IgD-negative memory B cell (primary cell): ENCODE data around the gene ORAI3. TPM values are rescaled to one million over a fixed set of nuclear protein-coding genes. Genes with fewer than 3 reads are reported as not detected.

ENCODE experiments used
- H3K27ac Mint-ChIP-seq, 3 donors: one replicate each; pipeline ENCODE4 v1.8.0; 2020 to 2022; ENCODE audit warnings: mild to moderate bottlenecking in 3 of 3, mixed read lengths in 3 of 3, moderate library complexity in 1 of 3
- H3K27me3 Mint-ChIP-seq: one replicate; pipeline ENCODE4 v1.8.0; 2021; ENCODE audit warnings: mixed read lengths
- H3K36me3 Mint-ChIP-seq: one replicate; pipeline ENCODE4 v1.8.0; 2020; ENCODE audit warnings: mild to moderate bottlenecking, mixed read lengths
- H3K4me1 Mint-ChIP-seq, 3 donors: one replicate each; pipeline ENCODE4 v1.8.0; 2020 to 2022; ENCODE audit warnings: mixed read lengths in 3 of 3, mild to moderate bottlenecking in 1 of 3
- H3K4me3 Mint-ChIP-seq, 4 donors: one replicate each; pipeline ENCODE4 v1.8.0; 2020 to 2022; ENCODE audit warnings: mild to moderate bottlenecking in 4 of 4, mixed read lengths in 4 of 4, moderate library complexity in 3 of 4
- H3K9me3 Mint-ChIP-seq, 3 donors: one replicate each; pipeline ENCODE4 v1.8.0; 2020 to 2021; ENCODE audit warnings: mixed read lengths in 3 of 3, mild to moderate bottlenecking in 1 of 3
- polyA plus RNA-seq: library from polyadenylated mRNA; unstranded; fragments of 300-500 nt; fragmentation: Illumina TruSeq; gene quantifications from one replicate; pipeline ENCODE4 v1.2.3, GENCODE V29; 2021

ORAI3 gene
- polyA plus RNA-seq, 1 donor from 2014 or later = 68.8 TPM

GRCh38 chr16:30920891-30921290 lies 28.0 kb upstream of the ORAI3 start:
- Mint-ChIP-seq H3K27me3 (no peaks in the 10 kb centered on the region), H3K36me3 (no peaks in the 10 kb centered on the region), H3K27ac (peak overlapping the region; percentile 46 to 92 (median 89)), H3K4me1 (peaks cover 0 to 10% (median 7%) of the 10 kb centered on the region in 3 donors), H3K4me3 (peak overlapping the region; percentile 68 to 100 (median 96)), H3K9me3 (peaks cover 0 to 1% (median 0%) of the 10 kb centered on the region in 3 donors)

GRCh38 chr16:30921459-30921747 lies 27.5 kb upstream of the ORAI3 start:
- Mint-ChIP-seq H3K4me3 (peak overlapping the region; percentile 92 to 100 (median 100)), H3K4me1 (peaks cover 0 to 10% (median 8%) of the 10 kb centered on the region in 3 donors), H3K27ac (peak overlapping the region; percentile 92 to 100 (median 99)), H3K27me3 (no peaks in the 10 kb centered on the region), H3K36me3 (no peaks in the 10 kb centered on the region), H3K9me3 (peaks cover 0 to 1% (median 0%) of the 10 kb centered on the region in 3 donors)

- peaks cover 0 to 1% (median 0%) of the 10 kb centered on the region in 3 donors for H3K9me3 Mint-ChIP-seq
- peak overlapping the region; percentile 92 to 100 (median 99) for H3K27ac Mint-ChIP-seq
- no peaks in the 10 kb centered on the region for H3K36me3 Mint-ChIP-seq
- peaks cover 0 to 10% (median 8%) of the 10 kb centered on the region in 3 donors for H3K4me1 Mint-ChIP-seq
- peak overlapping the region; percentile 92 to 100 (median 100) for H3K4me3 Mint-ChIP-seq
- H3K27me3 Mint-ChIP-seq = no peaks in the 10 kb centered on the region
Observed at GRCh38 chr16:30921748-30922419, 27.0 kb upstream of the ORAI3 start.

GRCh38 chr16:30922420-30922959 lies 26.4 kb upstream of the ORAI3 start:
- peaks cover 0 to 8% (median 8%) of the 10 kb centered on the region in 3 donors for H3K4me1 Mint-ChIP-seq
- no peaks in the 10 kb centered on the region for H3K36me3 Mint-ChIP-seq
- H3K27ac Mint-ChIP-seq = peak overlapping the region; percentile 92 to 100 (median 99)
- H3K4me3 Mint-ChIP-seq = peak overlapping the region; percentile 92 to 100 (median 100)
- no peaks in the 10 kb centered on the region for H3K27me3 Mint-ChIP-seq
- peaks cover 0 to 1% (median 0%) of the 10 kb centered on the region in 3 donors for H3K9me3 Mint-ChIP-seq

- peaks cover 0 to 8% (median 7%) of the 10 kb centered on the region in 3 donors for H3K4me1 Mint-ChIP-seq
- peak overlapping the region; percentile 92 to 100 (median 100) for H3K4me3 Mint-ChIP-seq
- no peaks in the 10 kb centered on the region for H3K27me3 Mint-ChIP-seq
- H3K27ac Mint-ChIP-seq = peak overlapping the region; percentile 92 to 100 (median 99)
- no peaks in the 10 kb centered on the region for H3K36me3 Mint-ChIP-seq
- H3K9me3 Mint-ChIP-seq = peaks cover 0 to 1% (median 0%) of the 10 kb centered on the region in 3 donors
Observed at GRCh38 chr16:30922960-30923535, 25.8 kb upstream of the ORAI3 start.

- Mint-ChIP-seq H3K9me3 (peaks cover 0 to 1% (median 0%) of the 10 kb centered on the region in 3 donors), H3K27me3 (no peaks in the 10 kb centered on the region), H3K36me3 (no peaks in the 10 kb centered on the region), H3K4me3 (peak within 1 kb of the TSS; percentile 92 to 100 (median 100)), H3K27ac (peak within 1 kb of the TSS; percentile 92 to 100 (median 99)), H3K4me1 (peaks cover 0 to 8% (median 7%) of the 10 kb centered on the region in 3 donors)
Observed at GRCh38 chr16:30923554-30924075, 25.3 kb upstream of the ORAI3 start, which contains the start of gene FBXL19. Gene FBXL19, plus strand, starts transcription at chr16:30923572. Its CDS starts 2,183 bp downstream, at chr16:30925755.

GRCh38 chr16:30924076-30924912 lies 24.6 kb upstream of the ORAI3 start:
- Mint-ChIP-seq H3K36me3 (no peaks in the 10 kb centered on the region), H3K9me3 (peaks cover 0 to 1% (median 0%) of the 10 kb centered on the region in 3 donors), H3K4me3 (peak overlapping the region; percentile 64 to 85 (median 76)), H3K4me1 (peaks cover 0 to 10% (median 7%) of the 10 kb centered on the region in 3 donors), H3K27me3 (no peaks in the 10 kb centered on the region), H3K27ac (no peak overlapping the region)

- H3K27ac Mint-ChIP-seq = no peak overlapping the region
Observed at GRCh38 chr16:30924913-30925631, 23.8 kb upstream of the ORAI3 start.

GRCh38 chr16:30925632-30925987 lies 23.3 kb upstream of the ORAI3 start:
- Mint-ChIP-seq H3K4me3 (peak overlapping the region in 2 of 4 donors; percentile 68 to 69), H3K27me3 (no peaks in the 10 kb centered on the region), H3K36me3 (no peaks in the 10 kb centered on the region), H3K9me3 (peaks cover 0 to 1% (median 0%) of the 10 kb centered on the region in 3 donors), H3K4me1 (peaks cover 0 to 10% (median 7%) of the 10 kb centered on the region in 3 donors), H3K27ac (no peak overlapping the region)

More at GRCh38 chr16:30924913-30925631, 23.8 kb upstream of the ORAI3 start:
- no peaks in the 10 kb centered on the region for H3K27me3 Mint-ChIP-seq
- H3K9me3 Mint-ChIP-seq = peaks cover 0 to 1% (median 0%) of the 10 kb centered on the region in 3 donors
- peak overlapping the region; percentile 64 to 85 (median 72) for H3K4me3 Mint-ChIP-seq
- H3K36me3 Mint-ChIP-seq = no peaks in the 10 kb centered on the region
- H3K4me1 Mint-ChIP-seq = peaks cover 0 to 10% (median 7%) of the 10 kb centered on the region in 3 donors

GRCh38 chr16:30925995-30926811 lies 22.7 kb upstream of the ORAI3 start:
- Mint-ChIP-seq H3K9me3 (no peaks in the 10 kb centered on the region), H3K27ac (no peak overlapping the region), H3K36me3 (no peaks in the 10 kb centered on the region), H3K4me1 (peaks cover 0 to 8% (median 7%) of the 10 kb centered on the region in 3 donors), H3K4me3 (peak overlapping the region in 2 of 4 donors; percentile 68 to 69), H3K27me3 (no peaks in the 10 kb centered on the region)

GRCh38 chr16:30926937-30927788 lies 21.7 kb upstream of the ORAI3 start:
- H3K4me3 Mint-ChIP-seq = peak overlapping the region in 1 of 4 donors; percentile 68
- no peaks in the 10 kb centered on the region for H3K9me3 Mint-ChIP-seq
- no peaks in the 10 kb centered on the region for H3K27me3 Mint-ChIP-seq
- H3K4me1 Mint-ChIP-seq = peaks cover 0 to 7% (median 4%) of the 10 kb centered on the region in 3 donors
- H3K36me3 Mint-ChIP-seq = no peaks in the 10 kb centered on the region
- no peak overlapping the region for H3K27ac Mint-ChIP-seq

GRCh38 chr16:30927789-30928378 lies 21.0 kb upstream of the ORAI3 start:
- Mint-ChIP-seq H3K9me3 (no peaks in the 10 kb centered on the region), H3K27me3 (no peaks in the 10 kb centered on the region), H3K36me3 (no peaks in the 10 kb centered on the region), H3K4me3 (peak overlapping the region in 1 of 4 donors; percentile 35), H3K4me1 (peaks cover 0 to 7% (median 4%) of the 10 kb centered on the region in 3 donors), H3K27ac (peak overlapping the region in 1 of 3 donors; percentile 74)
